ENCODE data around the gene WDR43.

WDR43 gene

DNA sequence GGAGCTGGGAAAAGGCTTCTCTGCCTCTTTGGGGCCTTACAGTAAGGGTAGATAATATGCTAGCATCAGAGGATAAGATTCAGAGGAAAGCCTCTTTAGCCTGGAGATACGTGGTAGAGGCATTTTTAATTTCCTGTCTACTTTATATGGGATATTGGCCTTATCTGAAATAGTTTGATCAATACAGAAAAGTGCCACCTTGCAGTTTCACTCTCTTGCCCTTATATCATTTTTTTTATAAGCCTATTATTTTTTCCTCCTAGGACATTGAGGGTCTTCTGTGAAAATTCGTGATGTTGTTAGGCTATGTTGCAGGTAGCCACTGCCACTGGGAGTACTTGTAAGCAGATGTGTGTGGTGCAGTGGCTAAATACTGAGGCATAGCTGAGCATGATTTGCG lies 46.5 kb downstream of the WDR43 start:
- Histone ChIP-seq H3K27me3 (no peaks in the 10 kb centered on the region), H3K36me3 (peaks cover 93% of the 10 kb centered on the region), H3K4me1 (no peaks in the 10 kb centered on the region), H3K4me3 (ENCODE audit: low read depth, low read length) (no peak overlapping the region), H3K9me3 (no peaks in the 10 kb centered on the region)
- no peak for DNase-seq
- TF ChIP-seq, protein P1, sequence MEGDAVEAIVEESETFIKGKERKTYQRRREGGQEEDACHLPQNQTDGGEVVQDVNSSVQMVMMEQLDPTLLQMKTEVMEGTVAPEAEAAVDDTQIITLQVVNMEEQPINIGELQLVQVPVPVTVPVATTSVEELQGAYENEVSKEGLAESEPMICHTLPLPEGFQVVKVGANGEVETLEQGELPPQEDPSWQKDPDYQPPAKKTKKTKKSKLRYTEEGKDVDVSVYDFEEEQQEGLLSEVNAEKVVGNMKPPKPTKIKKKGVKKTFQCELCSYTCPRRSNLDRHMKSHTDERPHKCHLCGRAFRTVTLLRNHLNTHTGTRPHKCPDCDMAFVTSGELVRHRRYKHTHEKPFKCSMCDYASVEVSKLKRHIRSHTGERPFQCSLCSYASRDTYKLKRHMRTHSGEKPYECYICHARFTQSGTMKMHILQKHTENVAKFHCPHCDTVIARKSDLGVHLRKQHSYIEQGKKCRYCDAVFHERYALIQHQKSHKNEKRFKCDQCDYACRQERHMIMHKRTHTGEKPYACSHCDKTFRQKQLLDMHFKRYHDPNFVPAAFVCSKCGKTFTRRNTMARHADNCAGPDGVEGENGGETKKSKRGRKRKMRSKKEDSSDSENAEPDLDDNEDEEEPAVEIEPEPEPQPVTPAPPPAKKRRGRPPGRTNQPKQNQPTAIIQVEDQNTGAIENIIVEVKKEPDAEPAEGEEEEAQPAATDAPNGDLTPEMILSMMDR (IDR thresholded peaks at IDR 0.05; ENCODE audit: low read depth, low read length), result no peak

DNA sequence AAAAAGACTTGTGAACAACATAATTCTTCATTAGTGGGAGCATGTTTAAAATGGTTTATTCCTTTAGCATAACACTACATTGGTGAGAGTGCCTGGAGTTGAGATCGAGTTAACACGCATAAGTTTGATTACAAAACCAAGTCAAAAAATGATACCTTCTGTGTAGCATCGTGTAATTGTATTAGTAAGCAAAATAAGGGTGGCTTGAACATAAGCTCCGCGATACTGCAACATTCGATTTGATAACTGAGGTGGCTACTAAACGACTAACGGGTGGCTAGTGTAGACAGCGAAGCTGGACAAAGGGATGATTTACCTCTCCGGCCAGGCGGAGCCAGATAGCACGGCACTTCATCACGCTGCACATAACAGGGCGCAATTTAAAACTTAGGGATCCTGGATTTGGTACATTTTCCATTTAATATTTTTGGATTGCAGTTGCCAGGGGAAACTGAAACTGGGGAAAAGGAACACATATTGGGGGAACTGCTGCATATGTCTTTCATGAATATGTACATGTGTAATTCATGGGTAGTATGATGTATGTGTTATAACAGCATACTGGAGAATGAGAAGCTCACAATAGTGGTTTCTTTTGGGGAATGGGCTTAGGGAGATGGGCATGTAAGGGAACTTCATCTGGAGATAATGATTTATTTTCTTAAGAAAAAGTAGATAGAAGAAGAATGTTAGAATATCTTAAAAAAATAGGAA lies 50.2 kb downstream of the WDR43 start:
- Histone ChIP-seq H3K4me3 (ENCODE audit: low read depth, low read length) (no peak overlapping the region), H3K27me3 (no peaks in the 10 kb centered on the region), H3K4me1 (no peaks in the 10 kb centered on the region), H3K36me3 (peaks cover 94% of the 10 kb centered on the region), H3K9me3 (no peaks in the 10 kb centered on the region)
- TF ChIP-seq, protein P1 (IDR thresholded peaks at IDR 0.05; ENCODE audit: low read depth, low read length), result no peak
- no peak for DNase-seq

DNA sequence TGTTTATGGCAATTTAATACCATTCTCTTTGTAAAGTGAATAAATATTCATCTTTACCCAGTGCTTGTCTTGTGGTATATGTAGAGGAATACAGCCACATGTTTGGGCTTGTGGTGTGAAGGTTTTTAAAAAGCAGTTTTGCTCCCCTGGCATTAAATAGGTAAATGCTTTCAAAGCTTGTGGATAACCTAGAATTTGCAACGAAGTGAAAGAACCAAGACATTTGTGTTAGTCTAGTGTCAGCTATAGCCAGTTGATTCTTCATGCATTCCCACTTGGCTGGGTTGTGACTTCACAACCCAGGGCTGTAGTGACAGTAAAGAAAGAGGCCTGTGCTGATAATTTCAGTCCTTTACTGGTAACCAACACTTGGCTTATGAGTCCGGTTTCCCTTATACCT lies 53.7 kb downstream of the WDR43 start:
- DNase-seq, result no peak
- H3K36me3 ChIP-seq, result peaks cover 69% of the 10 kb centered on the region
- H3K9me3 ChIP-seq, result no peaks in the 10 kb centered on the region

DNA sequence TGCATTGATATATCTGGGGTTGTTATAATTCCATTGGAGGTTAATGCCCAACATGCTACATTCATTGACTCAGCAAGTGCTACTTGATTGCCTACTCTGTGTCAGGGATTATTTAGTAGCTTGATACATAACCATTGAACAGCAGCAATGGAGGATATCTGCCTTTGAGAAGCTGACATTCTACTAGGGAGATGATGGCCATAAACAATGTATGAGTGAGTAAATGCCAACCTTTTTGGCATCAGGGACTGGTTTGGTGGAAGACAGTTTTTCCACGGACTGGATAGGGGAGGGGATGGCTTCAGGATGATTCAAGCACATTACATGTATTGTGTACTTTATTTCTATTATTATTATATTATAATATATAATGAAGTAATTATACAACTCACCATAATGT lies 54.7 kb downstream of the WDR43 start:
- Histone ChIP-seq H3K36me3 (peaks cover 59% of the 10 kb centered on the region), H3K9me3 (no peaks in the 10 kb centered on the region), H3K4me3 (ENCODE audit: low read depth, low read length) (no peak overlapping the region), H3K4me1 (no peaks in the 10 kb centered on the region), H3K27me3 (no peaks in the 10 kb centered on the region)
- TF ChIP-seq, protein P1 (IDR thresholded peaks at IDR 0.05; ENCODE audit: low read depth, low read length), result no peak
- no peak for DNase-seq

More for the DNA sequence above, 53.7 kb downstream of the WDR43 start:
- TF ChIP-seq, protein P1 (IDR thresholded peaks at IDR 0.05; ENCODE audit: low read depth, low read length), result no peak
- Histone ChIP-seq H3K27me3 (no peaks in the 10 kb centered on the region), H3K4me1 (no peaks in the 10 kb centered on the region), H3K4me3 (ENCODE audit: low read depth, low read length) (no peak overlapping the region)

DNA sequence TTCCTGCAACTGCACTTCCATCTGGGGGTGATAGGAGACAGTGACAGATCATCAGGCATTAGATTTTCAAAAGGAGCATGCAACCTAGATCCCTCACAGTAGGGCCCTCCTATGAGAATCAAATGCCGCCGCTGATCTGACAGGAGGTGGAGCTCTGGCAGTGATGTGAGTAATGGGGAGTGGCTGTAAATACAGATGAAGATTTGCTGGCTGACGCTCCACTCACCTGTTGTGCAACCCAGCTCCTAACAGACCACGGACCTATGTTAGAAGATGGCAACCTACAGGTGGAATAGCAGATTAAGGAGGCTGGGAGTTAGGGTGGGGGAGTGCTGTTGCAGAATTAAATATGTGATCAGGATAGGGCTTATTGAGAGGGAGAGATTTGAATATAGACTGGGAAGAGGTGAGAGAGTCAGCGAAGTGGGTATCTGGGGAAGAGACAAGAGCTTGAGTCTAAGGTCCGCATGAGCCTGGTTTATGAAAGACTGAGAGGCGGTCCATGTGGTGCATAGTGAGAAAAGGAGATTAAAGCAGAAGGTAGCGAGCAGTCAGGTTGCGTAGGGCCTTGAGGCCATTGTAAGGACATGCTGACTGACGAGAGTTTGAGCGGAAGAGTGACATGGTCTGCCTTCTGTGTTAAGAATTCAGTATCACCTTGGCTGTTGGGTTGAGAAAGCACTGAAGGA lies 55.3 kb downstream of the WDR43 start:
- peaks cover 53% of the 10 kb centered on the region for H3K36me3 ChIP-seq
- TF ChIP-seq, protein P1 (IDR thresholded peaks at IDR 0.05; ENCODE audit: low read depth, low read length), result no peak
- no peak overlapping the region for H3K4me3 ChIP-seq (ENCODE audit: low read depth, low read length)
- no peaks in the 10 kb centered on the region for H3K9me3 ChIP-seq
- no peak for DNase-seq
- no peaks in the 10 kb centered on the region for H3K27me3 ChIP-seq
- no peaks in the 10 kb centered on the region for H3K4me1 ChIP-seq

Measured in BE2C (cell line).